ENCODE results near the gene MBD6.

MBD6 gene

DNA sequence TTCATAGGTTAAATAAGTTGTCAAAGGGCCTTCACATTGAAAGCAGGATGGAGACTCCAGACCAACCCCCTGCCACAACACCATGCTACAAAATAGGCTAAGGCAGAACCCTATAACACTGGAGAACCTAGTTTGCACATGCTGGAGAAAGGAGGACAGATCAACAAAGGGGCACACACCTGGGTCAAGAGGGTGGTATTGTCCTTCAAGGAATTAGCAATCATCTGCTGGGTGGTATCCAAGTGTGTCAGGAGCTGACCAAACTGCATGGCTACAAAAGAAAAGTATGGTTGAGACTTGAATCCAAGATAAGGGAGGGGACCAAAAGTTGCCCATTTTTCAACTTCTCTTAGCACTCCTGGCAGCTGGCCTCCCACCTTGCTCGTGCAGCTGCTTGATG lies 9.2 kb downstream of the MBD6 start:
- no peak for DNase-seq

DNA sequence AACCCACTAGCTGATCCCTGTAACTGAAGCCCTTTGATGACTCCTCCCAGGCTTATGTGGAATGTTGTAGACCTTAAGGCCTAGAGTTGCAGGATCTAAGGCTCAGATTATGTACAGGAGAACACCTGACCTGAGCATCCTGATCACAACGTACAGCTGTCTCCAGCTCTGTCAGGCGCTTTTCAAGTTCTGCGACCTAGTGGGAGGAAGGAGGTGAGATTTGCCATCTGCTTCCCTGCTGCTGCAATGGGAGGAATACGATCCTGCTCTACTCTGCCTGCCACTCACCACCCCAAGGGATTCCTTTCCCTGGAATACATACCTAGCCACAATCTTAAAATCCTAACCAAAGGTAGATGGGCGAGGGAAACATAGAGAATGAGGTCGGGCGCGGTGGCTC lies 10.5 kb downstream of the MBD6 start:
- DNase-seq, result no peak

DNA sequence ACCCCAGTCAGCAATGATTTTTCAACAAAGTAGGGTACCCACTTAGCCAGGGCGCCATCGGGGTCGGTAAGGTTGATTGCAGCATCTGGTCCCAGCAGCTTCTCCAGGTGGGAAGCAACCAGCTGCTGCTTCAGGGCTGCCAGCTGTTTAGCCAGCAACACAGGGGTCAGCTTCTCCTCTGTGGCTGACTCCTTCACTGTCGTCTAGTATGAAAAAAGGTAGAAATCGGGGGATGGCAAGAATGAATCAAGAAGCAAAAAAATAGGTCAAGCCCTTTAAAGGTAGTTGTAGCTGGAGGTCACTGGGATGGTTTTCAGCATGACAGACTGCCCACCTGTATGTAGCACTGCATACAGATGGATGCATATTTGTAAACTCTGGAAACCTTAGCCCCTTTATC lies 11.6 kb downstream of the MBD6 start:
- no peak for DNase-seq

DNA sequence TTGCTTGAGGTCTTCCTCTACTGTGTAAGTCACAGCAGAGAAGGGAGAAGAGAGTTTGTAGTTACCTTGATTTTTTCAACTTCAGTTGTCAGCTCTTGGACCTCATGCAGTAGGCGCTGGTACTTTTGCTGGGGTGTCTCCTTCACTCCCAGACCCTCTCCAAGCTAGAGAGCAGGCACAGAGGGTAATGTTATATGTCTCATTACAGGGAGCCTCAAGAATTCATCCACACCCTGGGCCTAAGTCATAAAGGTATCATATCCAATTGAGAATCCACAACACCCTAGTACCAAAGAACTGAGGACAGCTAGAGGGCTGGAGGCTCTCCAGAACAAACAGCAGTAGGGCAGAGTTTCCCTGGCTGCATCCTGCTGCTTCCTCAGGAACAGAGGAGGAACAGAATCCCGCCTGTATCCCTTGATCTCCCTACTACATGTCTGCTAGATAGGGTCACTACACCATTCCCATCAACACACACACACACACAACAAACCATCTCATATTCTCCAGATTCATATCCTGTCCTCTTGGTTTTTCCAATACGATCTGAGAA lies 12.4 kb downstream of the MBD6 start:
- DNase-seq, result no peak

DNA sequence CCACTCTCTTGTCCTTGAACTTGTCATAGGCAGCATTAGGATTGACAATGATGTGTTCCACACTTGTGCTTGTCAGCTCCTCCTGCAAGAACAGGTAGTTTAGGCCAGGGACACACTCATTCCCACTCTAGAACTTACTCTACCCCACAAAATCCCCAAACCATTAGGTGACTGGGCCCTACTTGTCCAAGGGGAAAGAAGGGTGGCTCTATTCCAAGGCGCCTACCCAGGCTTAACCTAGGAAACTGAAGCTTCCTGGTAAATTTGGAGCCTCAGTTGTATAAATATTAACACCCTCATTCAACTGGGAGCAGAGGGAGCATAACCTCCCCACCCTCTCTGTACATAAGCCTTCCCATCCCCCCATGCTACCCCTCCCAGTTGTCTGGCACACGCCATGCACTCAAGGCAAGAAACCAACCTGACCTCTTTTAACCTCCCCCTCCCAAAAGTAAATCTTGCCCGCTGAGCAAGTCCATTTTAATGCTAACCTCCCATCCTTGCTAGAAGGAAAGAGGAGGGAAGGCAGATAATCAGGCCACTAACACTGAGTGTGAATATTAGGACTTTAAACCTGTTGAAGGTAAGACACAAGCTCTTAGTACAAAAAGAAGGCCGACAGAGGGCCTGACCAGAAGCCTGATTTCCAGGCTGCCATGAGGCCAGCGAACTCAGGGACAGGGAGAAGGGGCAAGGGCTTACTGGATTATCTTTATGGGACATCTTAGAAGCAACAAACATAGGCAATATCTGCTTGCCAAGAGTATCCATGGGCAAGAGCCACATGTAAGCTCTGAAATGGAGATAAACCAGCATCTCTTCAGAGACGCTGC lies 13.4 kb downstream of the MBD6 start:
- no peak for DNase-seq

DNA sequence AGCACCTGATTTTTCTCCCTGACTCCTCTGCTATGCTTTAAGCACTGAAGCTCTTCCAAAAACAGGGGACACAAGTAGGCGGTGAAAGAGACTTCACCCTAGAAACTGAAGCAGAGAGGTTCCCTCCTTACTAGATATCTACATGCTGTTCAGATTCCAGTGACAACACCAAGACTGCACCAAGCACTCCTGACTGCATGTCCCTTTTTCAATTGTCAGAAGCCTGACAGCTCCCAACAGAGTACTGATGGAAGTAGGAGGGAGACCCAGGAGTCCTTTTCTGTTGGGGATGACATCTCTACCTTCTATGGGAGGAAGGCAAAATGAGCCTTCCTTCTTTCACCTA lies 13.9 kb downstream of the MBD6 start:
- no peak for DNase-seq

DNA sequence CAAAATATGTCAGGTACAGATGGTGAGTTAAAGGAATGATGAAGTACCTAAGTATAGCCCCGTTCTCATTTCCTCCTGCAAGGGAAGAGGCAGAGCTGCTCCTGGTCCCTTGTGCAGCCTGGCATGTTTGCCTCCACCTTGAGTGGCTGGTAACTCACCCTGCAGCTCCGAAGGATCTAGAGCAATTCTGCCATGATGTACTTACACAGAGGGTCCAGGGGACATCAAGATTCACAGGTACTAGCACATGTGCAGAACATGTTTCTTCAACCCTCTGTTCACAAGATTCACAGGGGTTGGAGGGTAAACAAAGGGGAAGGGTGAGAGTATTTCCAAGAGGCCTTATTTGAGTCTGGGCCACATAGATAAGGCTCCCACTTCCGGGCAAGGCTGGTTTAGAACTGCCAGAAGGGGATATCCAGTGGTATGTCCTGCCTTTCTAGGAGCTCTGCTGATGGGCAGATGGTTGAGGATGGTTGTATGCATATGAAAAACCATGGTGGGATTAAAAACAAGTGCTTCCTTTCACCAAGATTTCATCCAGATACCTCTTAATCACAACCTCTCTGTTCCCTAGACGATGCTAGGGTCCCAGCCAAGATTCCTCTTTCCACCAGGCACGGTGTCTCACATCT lies 16.6 kb downstream of the MBD6 start:
- no peak for DNase-seq

DNA sequence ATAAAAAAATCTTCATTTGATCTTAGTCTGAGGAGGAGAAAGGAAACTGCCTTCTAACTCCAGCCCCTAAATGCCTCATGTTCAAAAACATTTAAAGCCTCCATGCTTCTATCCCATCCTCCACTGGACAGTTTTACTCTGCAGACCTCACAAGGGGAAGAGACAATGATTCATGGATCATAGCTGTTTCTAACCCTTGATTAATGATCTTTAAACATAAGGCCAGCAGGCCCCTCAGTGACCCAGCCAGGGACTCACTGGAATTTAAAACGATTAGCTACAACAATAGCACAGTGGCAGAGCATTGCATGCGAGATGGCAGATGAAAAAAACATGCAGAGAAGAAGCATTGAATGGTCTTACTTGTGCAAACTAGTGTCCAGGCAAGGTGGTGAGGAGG lies 18.4 kb downstream of the MBD6 start:
- DNase-seq, result no peak

DNA sequence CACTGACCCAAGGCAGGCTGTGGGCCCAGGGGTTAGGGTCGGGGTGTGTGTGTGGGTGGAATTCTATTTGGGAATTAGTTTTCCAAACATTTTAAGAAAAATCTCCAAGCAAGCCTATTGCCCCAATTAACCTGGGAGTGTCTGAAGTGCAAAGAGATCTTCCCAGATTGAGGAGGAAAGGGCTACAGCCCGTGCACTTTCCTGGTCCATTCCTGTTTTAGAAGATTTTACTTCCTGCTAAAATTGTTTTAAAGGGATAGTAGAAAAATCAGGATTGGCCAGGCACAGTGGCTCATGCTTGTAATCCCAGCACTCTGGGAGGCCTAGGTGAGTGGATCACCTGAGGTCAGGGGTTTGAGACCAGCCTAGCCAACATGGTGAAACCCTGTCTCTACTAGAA lies 19.1 kb downstream of the MBD6 start:
- DNase-seq, result no peak

DNA sequence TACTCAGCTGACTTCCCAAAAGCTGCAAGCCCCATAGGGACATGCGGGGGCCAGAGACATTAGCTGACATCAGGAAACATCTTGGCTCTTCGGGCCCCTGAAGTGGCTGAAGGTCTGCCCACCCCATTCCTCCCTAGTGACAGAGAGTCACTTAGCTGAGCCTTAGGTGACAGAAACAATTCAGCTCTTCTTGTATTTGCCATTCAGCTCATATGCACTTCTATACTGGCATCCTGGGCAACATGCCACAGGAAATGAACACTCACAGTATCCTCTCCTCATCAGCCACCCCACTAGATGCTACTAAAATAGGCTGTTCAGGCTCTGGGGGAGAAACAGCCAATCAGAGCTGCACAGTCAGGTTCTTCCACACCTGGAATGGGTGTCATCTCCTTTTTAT lies 21.0 kb downstream of the MBD6 start:
- no peak for DNase-seq

DNA sequence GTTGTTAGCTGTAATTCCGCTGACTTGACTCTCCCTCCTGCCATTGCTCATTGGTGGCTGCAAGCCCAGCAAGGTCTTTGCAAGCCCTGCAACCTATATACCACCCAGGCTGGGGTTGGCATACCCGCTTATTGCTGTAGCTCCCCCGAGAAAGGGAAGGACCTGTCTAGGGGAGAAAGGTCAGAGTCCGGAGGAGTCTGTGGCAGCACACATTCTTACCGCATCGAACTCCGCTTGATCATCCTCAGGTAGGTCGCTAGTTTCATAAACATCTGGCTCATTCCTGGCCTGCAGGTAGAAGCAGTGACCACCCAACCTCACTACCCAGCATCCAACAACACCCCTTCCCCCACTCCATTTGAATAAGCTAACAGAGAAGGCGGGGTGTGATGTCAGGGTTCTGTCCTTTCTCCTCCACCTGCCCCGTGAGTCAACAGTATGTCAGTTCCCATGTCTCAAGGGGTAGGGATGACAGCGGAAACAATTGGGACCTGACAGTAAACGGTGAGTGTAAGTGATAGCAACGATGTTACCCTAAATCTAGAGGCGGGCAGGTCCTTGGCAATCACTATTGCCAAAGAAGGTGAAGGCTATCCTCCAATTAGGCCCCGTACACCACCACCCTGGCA lies 23.3 kb downstream of the MBD6 start:
- DNase-seq, result no peak

DNA sequence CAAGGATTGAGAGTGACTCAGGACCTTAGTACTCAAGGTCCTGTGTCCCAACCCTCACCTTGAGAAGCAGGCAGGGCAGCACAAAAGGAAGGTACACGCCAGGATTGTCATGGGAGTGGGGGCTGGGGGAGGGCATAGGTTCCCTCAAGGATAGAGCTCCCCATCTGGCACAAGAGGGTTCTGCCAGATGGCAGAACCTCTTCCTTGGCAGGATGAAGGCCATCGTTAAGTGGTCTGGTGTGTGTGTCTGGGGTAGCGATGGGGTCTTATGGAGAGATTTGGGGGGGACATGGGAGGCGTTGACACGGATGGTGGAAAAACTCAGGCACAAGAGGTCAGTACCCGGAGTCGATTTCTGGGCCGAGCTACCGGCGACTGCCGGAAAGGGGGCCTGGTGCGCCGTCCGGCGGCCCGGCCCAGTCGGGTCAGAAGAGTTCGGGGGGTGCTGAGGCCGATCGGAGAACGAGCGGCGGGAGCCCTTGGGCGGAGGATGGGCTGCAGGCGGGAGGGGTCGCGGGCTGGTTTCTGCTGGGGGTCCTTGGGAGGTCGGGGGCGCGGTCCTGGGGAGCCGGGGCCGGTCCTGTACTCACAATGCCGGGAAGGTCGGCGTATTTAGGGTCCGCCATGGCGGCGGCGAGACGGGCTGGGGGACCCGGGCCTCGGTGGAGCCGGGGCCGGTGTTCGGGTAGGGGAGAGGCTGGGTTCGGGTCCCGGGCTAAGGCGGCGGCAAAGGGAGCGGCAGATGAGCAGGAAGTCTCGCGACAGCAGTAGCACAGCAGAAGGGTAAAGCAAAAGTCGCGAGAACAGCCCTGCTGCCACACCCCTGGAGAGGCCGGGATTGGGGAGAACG lies 24.0 kb downstream of the MBD6 start, which contains the start of gene DCTN2:
Gene DCTN2, minus strand, starts transcription at position 755 of the 850 bp plus-strand sequence. Its CDS starts 129 bp downstream, at position 626.
- peak; percentile 91 for DNase-seq

DNA sequence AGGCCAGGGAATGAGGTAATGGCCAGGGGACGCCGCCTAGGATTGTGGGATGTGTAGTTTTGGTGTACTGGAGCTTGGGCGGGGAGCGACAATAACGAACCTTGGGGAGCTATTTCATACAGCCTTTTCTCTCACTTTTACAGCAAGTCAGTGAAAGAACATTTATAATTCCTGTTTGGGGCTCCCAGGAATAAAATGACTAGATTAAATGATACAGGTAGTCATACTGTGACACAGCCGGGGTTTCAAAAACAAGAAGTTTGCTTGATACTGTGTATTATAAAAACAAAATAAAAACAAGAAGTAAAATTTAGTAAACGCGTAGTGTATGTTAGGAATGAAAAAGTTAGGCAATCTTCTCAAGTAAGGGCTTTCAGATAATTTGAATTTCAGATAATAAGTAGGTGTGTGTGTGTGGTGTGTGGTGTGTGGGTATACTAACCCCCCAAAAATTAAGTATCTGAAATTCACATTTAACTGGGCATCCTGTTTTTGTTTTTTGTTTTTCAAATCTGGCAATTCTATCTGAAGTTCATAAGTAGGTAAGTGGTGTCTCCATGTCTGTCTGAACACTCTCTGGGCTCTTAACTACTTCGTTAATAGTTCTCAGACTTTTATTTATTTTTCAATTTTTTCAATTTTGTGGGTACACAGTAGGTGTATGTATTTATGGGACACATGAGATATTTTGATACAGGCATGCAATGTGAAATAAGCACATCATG lies 24.8 kb downstream of the MBD6 start:
- no peak for DNase-seq

DNA sequence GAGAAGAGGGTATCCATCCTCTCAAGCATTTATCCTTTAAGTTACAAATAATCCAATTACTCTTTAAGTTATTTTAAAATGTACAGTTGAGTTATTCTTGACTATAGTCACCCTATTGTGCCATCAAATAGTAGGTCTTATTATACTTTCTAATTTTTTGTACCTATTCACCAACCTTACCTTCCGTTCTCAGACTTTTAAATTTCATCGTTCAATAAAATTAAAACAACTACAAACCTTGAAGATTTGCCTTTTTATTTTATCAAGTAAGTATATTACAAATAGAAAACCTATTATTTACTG lies 25.3 kb downstream of the MBD6 start:
- no peak for DNase-seq

DNA sequence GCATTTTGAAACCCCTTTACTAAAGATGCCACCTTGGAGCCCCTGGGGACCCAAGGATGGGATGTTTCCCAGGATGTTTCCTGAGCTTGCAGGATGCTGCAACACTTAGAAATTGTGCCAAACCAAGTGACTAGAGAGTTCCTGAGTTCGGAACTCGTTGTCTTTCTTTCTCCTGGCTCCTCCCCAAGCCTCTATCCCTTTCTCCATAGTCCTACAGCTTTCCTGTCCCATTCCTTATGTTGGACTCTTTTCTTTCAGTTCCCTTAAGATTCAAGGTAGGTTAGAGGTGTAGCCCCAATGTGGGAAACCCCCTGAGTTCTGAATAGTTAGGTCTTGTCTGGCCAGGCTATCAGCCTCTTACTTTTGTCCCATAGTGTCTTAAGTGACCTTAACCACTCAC lies 25.9 kb downstream of the MBD6 start:
- DNase-seq, result no peak

DNA sequence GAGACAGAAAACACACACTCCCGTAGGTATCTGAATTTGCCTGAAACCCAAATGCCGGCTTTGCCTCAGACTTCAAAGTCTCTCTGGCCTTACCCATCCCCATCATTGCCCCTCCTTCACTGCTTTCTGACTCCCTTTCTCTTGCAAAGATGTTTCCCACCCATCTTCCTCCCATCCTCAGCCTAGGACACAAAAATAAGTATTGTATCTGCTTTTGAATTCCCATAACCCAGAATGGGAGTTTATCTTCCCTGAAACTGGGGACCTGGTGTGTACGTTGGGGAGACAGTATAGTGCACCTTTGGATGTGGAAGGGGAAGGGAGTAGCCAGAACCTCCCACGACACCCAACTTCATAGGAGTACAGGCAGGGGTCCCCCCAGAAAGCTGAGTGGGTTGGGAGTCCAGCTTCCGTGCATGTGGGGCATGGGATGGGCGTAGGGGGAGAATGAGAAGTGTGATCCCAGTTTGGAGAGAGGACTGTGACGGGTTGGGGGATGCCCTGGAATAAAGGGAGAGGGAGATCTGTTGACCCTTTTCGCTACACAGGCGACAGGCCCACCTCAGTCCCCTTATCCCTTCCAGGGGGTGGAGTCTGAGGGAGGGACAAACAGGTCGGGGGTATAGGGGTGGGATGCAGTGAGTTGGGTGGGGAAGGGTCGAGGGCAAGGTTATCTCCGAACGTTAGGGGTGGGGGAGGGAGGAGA lies 26.7 kb downstream of the MBD6 start:
- DNase-seq, result no peak

DNA sequence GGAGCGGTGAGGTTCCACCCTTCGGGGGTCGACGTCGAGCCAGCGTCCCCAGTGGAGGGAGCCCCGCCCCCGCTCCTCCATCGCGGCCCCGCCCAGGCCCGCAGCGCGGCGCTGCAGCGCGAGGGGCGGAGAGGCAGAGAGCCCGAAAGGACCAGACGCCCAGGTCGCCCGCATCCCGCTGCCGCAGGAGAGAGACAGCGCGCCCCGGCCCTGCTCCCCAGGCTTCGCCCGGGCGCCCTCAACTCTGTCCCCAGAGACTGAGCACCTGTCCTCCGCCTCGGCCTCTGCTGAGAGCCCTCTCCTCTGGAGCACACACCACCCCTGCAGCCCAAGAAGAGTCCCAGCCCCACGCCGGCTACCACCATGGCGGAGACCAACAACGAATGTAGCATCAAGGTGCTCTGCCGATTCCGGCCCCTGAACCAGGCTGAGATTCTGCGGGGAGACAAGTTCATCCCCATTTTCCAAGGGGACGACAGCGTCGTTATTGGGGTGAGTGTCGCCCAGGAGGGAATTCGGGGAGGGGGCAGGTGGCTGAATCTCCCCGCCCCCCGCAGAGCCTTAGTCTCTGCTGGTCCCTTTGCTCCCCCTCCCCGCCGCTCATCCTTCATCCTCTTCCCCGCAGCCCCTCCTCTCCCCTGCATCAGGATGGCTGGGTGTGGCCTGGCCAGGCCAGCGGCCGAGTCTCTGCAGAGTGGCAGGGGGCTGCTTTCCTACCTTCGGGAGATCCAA lies 27.5 kb downstream of the MBD6 start, which contains the start of gene KIF5A:
Gene KIF5A, plus strand, starts transcription at position 136 of the 732 bp plus-strand sequence. Its CDS starts 228 bp downstream, at position 364.
- DNase-seq, result peak; percentile 87

DNA sequence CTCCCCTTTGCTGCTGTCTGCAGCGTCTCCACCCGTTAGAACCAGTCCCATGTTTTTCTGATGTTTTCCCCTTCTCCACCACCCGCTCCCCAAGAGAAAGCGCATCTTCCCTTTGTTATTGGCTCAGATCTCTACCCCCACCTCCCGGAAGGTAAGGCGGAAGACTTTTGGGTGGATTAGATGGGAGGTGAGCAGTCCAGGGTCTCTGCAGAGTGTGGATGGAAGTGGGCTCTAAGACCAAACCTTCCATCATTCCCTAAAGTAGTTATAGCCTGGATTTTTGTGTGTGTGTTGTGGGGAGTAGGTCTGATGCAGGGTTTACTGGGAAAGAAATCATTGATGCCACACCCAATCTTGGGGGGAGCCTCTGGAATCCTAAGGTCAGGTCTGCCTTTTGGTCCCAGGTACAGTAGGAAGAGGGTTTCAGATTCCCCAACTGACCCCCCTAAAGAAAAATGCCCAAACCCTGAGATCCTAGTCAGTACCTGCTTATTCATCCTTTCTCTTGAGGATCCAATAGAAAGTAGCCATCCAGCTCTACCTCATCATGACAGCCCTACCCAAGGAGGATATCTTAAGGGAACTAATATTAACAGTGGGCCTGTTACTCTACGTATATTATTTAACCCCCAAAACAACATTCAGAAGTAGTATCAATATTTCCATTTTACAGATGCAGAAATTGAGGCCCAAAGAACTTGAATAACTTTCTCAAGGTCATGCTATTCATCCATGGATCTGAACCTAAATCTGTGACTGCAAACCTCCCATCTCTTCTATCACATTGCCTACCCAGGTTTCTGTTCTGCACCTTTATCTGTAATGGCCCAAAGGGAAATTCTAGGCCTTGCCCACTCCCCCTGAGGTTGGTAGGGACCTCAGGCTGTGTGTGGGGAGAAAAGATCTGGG lies 28.3 kb downstream of the MBD6 start:
- no peak for DNase-seq

DNA sequence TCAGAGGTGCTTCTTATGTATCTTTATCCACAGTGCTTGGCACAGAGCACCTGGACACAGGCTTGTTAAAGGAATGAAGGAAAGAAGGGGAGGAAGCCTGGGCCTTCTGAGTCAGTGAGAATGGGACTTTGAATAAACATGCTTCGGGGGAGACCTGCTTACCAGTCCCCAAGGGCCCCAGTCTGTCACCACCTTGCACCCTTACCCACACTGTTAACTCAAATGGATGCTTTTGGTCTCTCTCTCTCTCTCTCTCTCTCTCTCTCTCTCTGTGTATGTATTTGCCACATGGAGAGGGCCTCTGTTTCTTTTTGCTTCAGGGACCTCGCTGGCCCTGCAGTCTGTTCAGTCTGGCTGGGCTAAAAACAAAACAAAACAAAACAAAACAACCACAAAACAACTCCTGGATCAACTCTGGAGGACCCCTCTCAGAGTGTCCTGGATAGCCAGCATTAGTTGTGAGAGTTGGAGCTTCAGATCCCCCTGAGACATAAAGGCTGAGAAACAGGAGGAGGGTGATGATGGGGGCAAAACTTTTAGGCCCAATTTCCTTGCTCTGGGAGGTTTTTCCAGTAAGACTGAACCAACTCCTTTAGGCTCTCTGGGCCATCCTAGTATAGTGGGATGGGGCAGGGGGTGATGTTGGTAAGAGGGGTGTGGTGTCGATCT lies 29.1 kb downstream of the MBD6 start:
- no peak for DNase-seq
